ENCODE results near the gene KCNK1. TPM values are rescaled to one million over a fixed set of nuclear protein-coding genes. Genes with fewer than 3 reads are reported as not detected.

Gene KCNK1
- total and polyA plus RNA-seq, 2 of the 8 experiments (the other 6 are each of a cell fraction or from before 2014, with no cell fraction given) = 11.9 to 16.5 TPM

DNA sequence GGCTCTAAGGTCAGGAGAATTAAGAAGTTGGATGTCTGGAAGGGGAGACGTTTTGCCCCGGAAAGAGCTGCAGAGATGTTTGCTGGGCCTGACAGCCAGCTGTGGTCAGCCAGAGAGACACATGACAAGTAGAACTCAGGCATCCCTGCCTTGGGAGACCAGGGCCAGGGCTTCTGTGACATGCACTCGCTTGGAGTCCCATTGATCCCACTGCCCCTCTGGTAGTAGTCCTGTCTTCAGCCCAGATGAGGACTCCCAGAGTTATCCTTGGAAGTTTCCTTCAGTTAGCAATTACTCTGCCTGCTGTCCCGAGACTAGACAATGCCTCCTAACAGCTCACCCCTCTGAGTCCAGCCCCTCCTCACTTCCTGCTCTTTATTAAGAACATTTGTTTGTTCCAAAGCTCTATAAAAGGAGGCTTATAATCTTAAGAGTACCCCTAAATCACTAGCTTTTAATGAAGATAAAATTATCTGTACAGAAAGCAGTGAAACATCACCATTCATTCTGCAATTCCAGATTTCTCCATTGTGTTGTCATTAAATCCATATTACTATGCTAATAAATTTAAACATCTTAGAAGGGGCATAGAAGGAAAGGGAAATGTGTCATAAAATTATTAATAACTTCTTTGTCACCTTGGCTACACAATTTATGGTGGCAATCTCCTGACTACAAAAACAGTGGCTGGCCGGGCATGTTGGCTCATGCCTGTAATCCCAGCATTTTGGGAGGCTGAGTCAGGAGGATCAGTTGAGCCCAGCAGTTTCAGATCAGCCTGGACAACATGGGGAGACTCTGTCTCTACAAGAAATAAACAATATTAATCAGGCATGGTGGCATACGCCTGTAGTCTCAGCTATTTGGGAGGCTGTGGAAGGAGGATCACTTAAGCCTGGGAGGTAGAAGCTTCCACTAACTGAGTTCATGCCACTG lies 94.2 kb downstream of the KCNK1 start:
- Histone ChIP-seq H2AK5ac (ENCODE audit: low read depth, low read length) (no peak overlapping the region), H2BK5ac (ENCODE audit: low read depth, low read length) (no peak overlapping the region), H3K36me3 (ENCODE audit: control insufficient read depth in 2 of 4, insufficient read depth in 4 of 4, low read length in 3 of 4) (no peaks in the 10 kb centered on the region; a peak in 1 of 8 replicates), H2BK15ac (ENCODE audit: low read length) (no peak overlapping the region), H3K4me3 (ENCODE audit: extremely low read depth in 1 of 4, insufficient read depth in 2 of 4, low read depth in 3 of 4, low read length in 4 of 4) (no peak overlapping the region), H3K9me3 (ENCODE audit: insufficient read depth in 2 of 2, low read depth in 1 of 2, low read length in 1 of 2) (peaks cover 4 to 11% of the 10 kb centered on the region in 2 experiments; a peak in 1 of 4 replicates), H4K20me1 (replicated peaks in 1 of 2; ENCODE audit: control insufficient read depth in 1 of 2, insufficient read depth in 2 of 2, low read length in 2 of 2) (no peaks in the 10 kb centered on the region), H3K79me1 (ENCODE audit: low read depth, low read length) (no peaks in the 10 kb centered on the region), H3K79me2 (ENCODE audit: control insufficient read depth in 1 of 2, insufficient read depth in 2 of 2, low read length in 2 of 2) (no peaks in the 10 kb centered on the region), H2BK12ac (ENCODE audit: low read depth, low read length) (no peak overlapping the region), H2BK120ac (replicated peaks; ENCODE audit: low read depth, low read length) (no peak overlapping the region), H3K27ac (ENCODE audit: low read depth, low read length) (no peak overlapping the region), H4K8ac (ENCODE audit: extremely low read depth, insufficient read depth, low read length) (no peak overlapping the region; the same call in 1 of the 2 replicates), H3K23me2 (ENCODE audit: low read depth, low read length) (no peaks in the 10 kb centered on the region), H2BK20ac (ENCODE audit: low read length) (no peak overlapping the region), H2AFZ (ENCODE audit: low read length) (no peak overlapping the region), H3K9ac (replicated peaks in 1 of 4; ENCODE audit: extremely low read depth in 1 of 4, low read depth in 3 of 4, low read length in 3 of 4) (no peak overlapping the region), H3K56ac (replicated peaks; ENCODE audit: insufficient read length, low read depth, low read length) (no peak overlapping the region), H4K91ac (replicated peaks; ENCODE audit: insufficient read length, low read length) (no peak overlapping the region), H3K4ac (replicated peaks; ENCODE audit: insufficient read length, low read depth, low read length) (no peak overlapping the region), H3K18ac (ENCODE audit: extremely low read depth, low read length) (no peak overlapping the region), H3K23ac (ENCODE audit: insufficient read length) (no peak overlapping the region), H3K4me2 (ENCODE audit: insufficient read depth in 1 of 2, low read depth in 2 of 2, low read length in 2 of 2) (no peak overlapping the region), H3K27me3 (replicated peaks in 1 of 4; ENCODE audit: control insufficient read depth in 3 of 4, extremely low read depth in 1 of 4, insufficient read depth in 3 of 4, low read length in 3 of 4) (no peaks in the 10 kb centered on the region), H4K5ac (ENCODE audit: insufficient read length, low read depth, low read length) (no peak overlapping the region), H3K14ac (ENCODE audit: insufficient read length) (no peak overlapping the region), H3K4me1 (replicated peaks in 1 of 4; ENCODE audit: control insufficient read depth in 3 of 4, insufficient read depth in 4 of 4, low read length in 3 of 4) (no peaks in the 10 kb centered on the region)
- DNase-seq (ENCODE audit: low read depth in 1 of 2, low spot score in 2 of 2) = no peak
- no peak for FAIRE-seq
- 83% methylated on average over 6 of the region's 6 CpGs; no CpG with 5 or more reads in 1 of the 2 experiments for WGBS, 2 experiments (ENCODE audit: extremely low coverage in 1 of 2, insufficient coverage in 1 of 2, insufficient read length in 1 of 2, insufficient replicate concordance in 2 of 2, low coverage in 1 of 2, low lambda C conversion rate in 2 of 2, missing lambda C conversion rate in 1 of 2)
- CTCF ChIA-PET (ENCODE audit: partially characterized antibody) = interaction anchor here (0.7 to 1.7 kb wide), 3 partner anchors 9 to 21 kb away, joined by 3 read pairs; no protein-coding TSS in a partner anchor
- POLR2A ChIA-PET (ENCODE audit: partially characterized antibody) = no interaction called here
- TF ChIP-seq USF2 (IDR thresholded peaks at IDR 0.05; ENCODE audit: low read length) = no peak
- TF ChIP-seq NRF1 (IDR thresholded peaks at IDR 0.05; ENCODE audit: low read depth, low read length) = no peak
- TF ChIP-seq RFX5 (IDR thresholded peaks at IDR 0.05; ENCODE audit: borderline replicate concordance, low read depth, low read length) = no peak
- TF ChIP-seq SIX5 (IDR thresholded peaks at IDR 0.05; ENCODE audit: low read depth, low read length) = no peak
- TF ChIP-seq PHF8 (conservative IDR thresholded peaks at IDR 0.05; ENCODE audit: low read depth, low read length) = no peak
- TF ChIP-seq JUN (IDR thresholded peaks at IDR 0.05; ENCODE audit: low read depth, low read length) = no peak
- TF ChIP-seq CBX5 (IDR thresholded peaks at IDR 0.05; ENCODE audit: low read depth, low read length) = no peak
- TF ChIP-seq CBX8 (IDR thresholded peaks at IDR 0.05; ENCODE audit: borderline replicate concordance, low read depth, low read length) = no peak

All from H1 (cell line).